Measurements from ENCODE around the gene TRPM5.

TRPM5 gene

GRCh38 chr11:2419638-2420501 is 24.4 kb downstream of the TRPM5 start:
- DNase-seq, result peak; percentile 46 to 57

- no peak for DNase-seq
Observed at GRCh38 chr11:2418693-2419360, 25.5 kb downstream of the TRPM5 start.

GRCh38 chr11:2417856-2418692 is 26.2 kb downstream of the TRPM5 start:
- DNase-seq, result no peak

GRCh38 chr11:2416765-2417164 is 27.5 kb downstream of the TRPM5 start:
- no peak for DNase-seq

GRCh38 chr11:2415601-2416380 is 28.5 kb downstream of the TRPM5 start:
- DNase-seq, result no peak

- DNase-seq, result no peak
Observed at GRCh38 chr11:2415171-2415570, 29.1 kb downstream of the TRPM5 start.

- DNase-seq, result no peak
Observed at GRCh38 chr11:2414616-2415015, 29.7 kb downstream of the TRPM5 start.

- no peak for DNase-seq
Observed at GRCh38 chr11:2413742-2414579, 30.4 kb downstream of the TRPM5 start.

GRCh38 chr11:2412323-2412722 is 32.0 kb downstream of the TRPM5 start:
- DNase-seq, result no peak

GRCh38 chr11:2411446-2412305 is 32.6 kb downstream of the TRPM5 start:
- no peak for DNase-seq

GRCh38 chr11:2410616-2411015 is 33.7 kb downstream of the TRPM5 start:
- no peak for DNase-seq

- DNase-seq, result no peak
Observed at GRCh38 chr11:2409611-2410468, 34.5 kb downstream of the TRPM5 start.

- no peak for DNase-seq
Observed at GRCh38 chr11:2409126-2409525, 35.2 kb downstream of the TRPM5 start.

GRCh38 chr11:2408671-2409070 is 35.6 kb downstream of the TRPM5 start:
- DNase-seq, result no peak

GRCh38 chr11:2406878-2407410 is 37.4 kb downstream of the TRPM5 start:
- DNase-seq, result no peak

- no peak for DNase-seq
Observed at GRCh38 chr11:2406451-2406850, 37.9 kb downstream of the TRPM5 start.

- DNase-seq, result no peak
Observed at GRCh38 chr11:2404735-2405196, 39.5 kb downstream of the TRPM5 start.

- DNase-seq, result no peak
Observed at GRCh38 chr11:2402890-2403645, 41.2 kb downstream of the TRPM5 start.
